GM12874 (cell line): ENCODE results near the gene DHRS12.

Experiments used
- CTCF ChIP-seq: IDR thresholded peaks from 2 replicates; pipeline ENCODE4 v1.5.1; 2011; ENCODE audit warnings: low read depth, mild to moderate bottlenecking, control low read depth, low read length, moderate library complexity; ENCODE audit not compliant: insufficient read depth

Gene DHRS12

GRCh38 chr13:51814071-51814470 is 10.1 kb upstream of the DHRS12 start:
- no peak for TF ChIP-seq CTCF

- no peak for TF ChIP-seq CTCF
Measured at GRCh38 chr13:51811920-51812451, 8.0 kb upstream of the DHRS12 start.

DNA sequence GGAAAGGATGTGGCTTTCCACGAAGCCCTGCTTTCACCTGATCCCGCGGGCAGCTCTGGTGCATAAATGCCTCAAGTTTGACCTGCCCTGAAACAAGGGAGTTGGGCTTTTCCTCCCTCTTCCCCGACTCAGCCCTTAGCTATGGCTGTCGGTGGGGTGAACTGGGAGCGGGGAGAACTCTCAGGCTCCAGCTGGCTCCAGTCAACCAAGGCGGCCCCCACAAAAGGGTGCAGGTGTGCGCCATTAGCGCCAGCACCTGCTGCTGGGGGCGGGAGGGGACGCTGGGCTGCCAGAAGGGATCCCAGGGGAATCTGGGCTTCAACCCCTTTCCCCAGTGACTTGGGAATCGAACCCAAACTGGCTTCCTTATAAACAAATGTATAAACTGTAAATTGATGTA is 7.1 kb upstream of the DHRS12 start:
- TF ChIP-seq CTCF = no peak

- no peak for TF ChIP-seq CTCF
Measured at GRCh38 chr13:51808811-51809210, 4.8 kb upstream of the DHRS12 start.

GRCh38 chr13:51807041-51807440 is 3.1 kb upstream of the DHRS12 start:
- no peak for TF ChIP-seq CTCF

GRCh38 chr13:51806566-51806965 is 2.6 kb upstream of the DHRS12 start:
- TF ChIP-seq CTCF = no peak

DNA sequence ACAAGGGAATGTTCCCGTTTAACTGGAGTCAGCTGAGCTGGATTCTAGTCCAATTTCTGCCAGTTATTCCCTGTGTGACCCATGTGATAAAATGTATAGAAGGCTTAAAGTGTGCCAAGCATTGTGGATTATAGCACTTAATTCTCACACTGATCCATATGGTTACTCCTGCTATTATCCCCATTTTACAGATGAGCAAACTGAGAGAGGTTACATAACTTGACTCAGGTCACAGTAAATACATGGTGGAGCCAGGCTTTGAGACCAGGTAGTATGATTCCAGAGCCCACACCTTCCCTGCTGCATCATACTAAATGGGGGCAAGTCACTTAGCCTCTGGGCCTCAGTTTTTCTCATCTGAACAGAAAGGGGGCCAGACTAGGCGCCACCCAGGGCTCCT is 2.0 kb upstream of the DHRS12 start:
- TF ChIP-seq CTCF = no peak
